Measurements from ENCODE around the gene CDRT4.

The CDRT4 gene

GRCh38 chr17:15492791-15493692 is 25.6 kb upstream of the CDRT4 start:
- no peak for DNase-seq

- DNase-seq = no peak
Observed at GRCh38 chr17:15492186-15492585, 24.8 kb upstream of the CDRT4 start.

GRCh38 chr17:15490634-15491261 is 23.3 kb upstream of the CDRT4 start:
- DNase-seq = no peak

- no peak for DNase-seq
Observed at GRCh38 chr17:15488557-15488956, 21.1 kb upstream of the CDRT4 start.

- no peak for DNase-seq
Observed at GRCh38 chr17:15485045-15485444, 17.6 kb upstream of the CDRT4 start.

- no peak for DNase-seq
Observed at GRCh38 chr17:15483431-15483830, 16.0 kb upstream of the CDRT4 start.

GRCh38 chr17:15482476-15482875 is 15.1 kb upstream of the CDRT4 start:
- no peak for DNase-seq

GRCh38 chr17:15481481-15481880 is 14.1 kb upstream of the CDRT4 start:
- DNase-seq = no peak

GRCh38 chr17:15480204-15480603 is 12.8 kb upstream of the CDRT4 start:
- DNase-seq = no peak

GRCh38 chr17:15479703-15480102 is 12.3 kb upstream of the CDRT4 start:
- DNase-seq = peak; percentile 19

- DNase-seq = no peak
Observed at GRCh38 chr17:15478845-15479244, 11.4 kb upstream of the CDRT4 start.

- DNase-seq = no peak
Observed at GRCh38 chr17:15475631-15476354, 8.4 kb upstream of the CDRT4 start.

GRCh38 chr17:15472891-15473290 is 5.5 kb upstream of the CDRT4 start:
- DNase-seq = no peak

GRCh38 chr17:15470536-15470935 is 3.1 kb upstream of the CDRT4 start:
- DNase-seq = no peak

GRCh38 chr17:15469260-15469659 is 1.8 kb upstream of the CDRT4 start:
- no peak for DNase-seq

GRCh38 chr17:15468126-15468525 is 705 bp upstream of the CDRT4 start:
- DNase-seq = no peak

GRCh38 chr17:15466131-15466530 is 1.3 kb downstream of the CDRT4 start:
- DNase-seq = no peak

GRCh38 chr17:15465045-15465701 is 2.2 kb downstream of the CDRT4 start:
- DNase-seq = no peak

GRCh38 chr17:15464231-15464985 is 3.0 kb downstream of the CDRT4 start:
- no peak for DNase-seq

GRCh38 chr17:15462976-15463772 is 4.2 kb downstream of the CDRT4 start:
- no peak for DNase-seq

GRCh38 chr17:15457723-15458094 is 9.7 kb downstream of the CDRT4 start:
- DNase-seq = no peak

All from NCI-H69 (cell line).